NCI-H2227 (cell line): ENCODE data around the gene ERMARD.

Experiments
- DNase-seq: peaks from one replicate; lab custom pipeline; 2025; ENCODE audit not compliant: unreplicated experiment; lab: John Stamatoyannopoulos, UW

The ERMARD gene

GRCh38 chr6:169783401-169783800 lies 32.0 kb downstream of the ERMARD start:
- no peak for DNase-seq

- no peak for DNase-seq
These were observed 32.8 kb downstream of the ERMARD start for GRCh38 chr6:169783971-169784820.

- no peak for DNase-seq
These were observed 33.5 kb downstream of the ERMARD start for GRCh38 chr6:169784821-169785340.

- DNase-seq, result no peak
These were observed 34.1 kb downstream of the ERMARD start for GRCh38 chr6:169785566-169785965.

- DNase-seq, result no peak
These were observed 34.9 kb downstream of the ERMARD start for GRCh38 chr6:169786349-169786748.

- DNase-seq, result no peak
These were observed 36.4 kb downstream of the ERMARD start for GRCh38 chr6:169787797-169788196.

- no peak for DNase-seq
These were observed 37.4 kb downstream of the ERMARD start for GRCh38 chr6:169788809-169789145.

- peak; percentile 44 for DNase-seq
These were observed 37.9 kb downstream of the ERMARD start for GRCh38 chr6:169789146-169789943.

- peak; percentile 84 for DNase-seq
These were observed 38.8 kb downstream of the ERMARD start for GRCh38 chr6:169789944-169790927.

- peak; percentile 7 for DNase-seq
These were observed 40.3 kb downstream of the ERMARD start for GRCh38 chr6:169791721-169792131.

GRCh38 chr6:169792306-169793015 lies 41.0 kb downstream of the ERMARD start:
- DNase-seq, result no peak

- DNase-seq, result no peak
These were observed 42.0 kb downstream of the ERMARD start for GRCh38 chr6:169793408-169793807.

GRCh38 chr6:169794317-169795055 lies 43.1 kb downstream of the ERMARD start:
- DNase-seq, result no peak

- no peak for DNase-seq
These were observed 43.8 kb downstream of the ERMARD start for GRCh38 chr6:169795196-169795595.

GRCh38 chr6:169798764-169799473 lies 47.5 kb downstream of the ERMARD start:
- no peak for DNase-seq

GRCh38 chr6:169799474-169799926 lies 48.1 kb downstream of the ERMARD start:
- no peak for DNase-seq

- no peak for DNase-seq
These were observed 48.8 kb downstream of the ERMARD start for GRCh38 chr6:169800116-169800667.

GRCh38 chr6:169800668-169801395 lies 49.4 kb downstream of the ERMARD start:
- DNase-seq, result no peak
